Cerebellar cortex (tissue), 1 donor: ENCODE results near the gene PYURF.

Experiments used
- DNase-seq: peaks from one replicate; pipeline ENCODE4 v3.0.0-alpha.2; 2015; ENCODE audit warnings: low spot score

PYURF gene

DNA sequence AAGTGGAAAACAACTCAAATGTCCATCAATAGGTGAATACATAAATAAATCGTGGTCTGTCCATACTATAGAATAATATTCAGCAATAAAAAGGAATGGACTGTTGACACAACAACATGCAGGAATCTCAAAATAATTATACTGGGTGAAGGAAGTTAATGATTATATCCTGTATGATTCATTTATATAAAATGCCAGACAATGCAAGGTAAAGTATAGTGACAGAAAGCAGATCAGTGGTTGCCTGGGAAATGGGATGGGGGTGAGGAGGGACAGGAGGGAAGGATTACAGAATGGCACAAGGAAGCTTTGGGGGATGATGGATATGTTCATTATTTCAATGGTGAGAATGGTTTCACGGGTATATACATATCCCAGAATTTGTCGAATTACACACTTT, 12.3 kb downstream of the PYURF start:
- no peak for DNase-seq

DNA sequence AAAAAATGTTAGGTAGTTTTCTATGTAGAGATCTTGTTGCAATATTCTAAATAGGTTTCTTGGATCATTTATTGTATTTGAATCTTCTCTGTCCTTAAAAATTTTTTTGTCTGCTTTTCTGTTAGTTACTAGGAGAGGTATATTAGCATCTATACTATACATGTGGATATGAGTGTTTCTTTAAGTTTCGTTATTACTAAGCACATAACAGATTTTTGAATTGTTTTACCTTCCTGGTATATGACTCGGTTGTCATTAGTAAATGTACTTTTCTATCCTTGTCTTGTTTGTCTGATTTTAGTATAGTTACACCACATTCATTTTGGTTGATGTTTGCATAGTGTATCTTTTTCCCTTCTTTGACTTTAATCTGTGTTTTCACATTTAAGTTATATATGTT, 20.2 kb downstream of the PYURF start:
- no peak for DNase-seq

DNA sequence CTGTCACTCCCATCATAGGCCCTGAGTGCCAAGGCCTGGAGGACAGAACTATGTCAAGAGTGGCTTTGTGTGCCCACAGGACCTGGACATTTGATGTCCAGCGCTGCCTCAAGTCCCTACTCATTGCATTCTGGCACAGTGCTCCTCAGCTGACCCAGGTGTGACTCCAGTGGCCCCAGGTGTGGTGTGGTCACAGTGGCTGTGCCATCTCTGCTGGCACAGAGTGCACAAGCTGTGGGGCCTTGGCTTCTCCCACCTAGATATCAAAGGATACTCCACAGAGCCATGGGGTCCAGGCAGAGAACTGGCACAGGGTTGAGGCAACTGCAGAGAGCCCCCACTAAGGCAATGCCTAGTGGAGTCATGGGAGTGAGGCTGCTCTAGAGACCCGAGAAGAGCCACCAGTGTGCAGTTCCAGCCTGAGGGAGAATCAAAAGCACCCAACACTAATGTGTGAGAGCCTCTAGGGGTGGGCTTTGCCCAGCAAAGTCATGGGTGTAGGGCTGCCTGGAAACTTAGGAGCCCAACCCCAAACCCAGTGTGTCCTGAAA, 25.6 kb downstream of the PYURF start:
- no peak for DNase-seq

DNA sequence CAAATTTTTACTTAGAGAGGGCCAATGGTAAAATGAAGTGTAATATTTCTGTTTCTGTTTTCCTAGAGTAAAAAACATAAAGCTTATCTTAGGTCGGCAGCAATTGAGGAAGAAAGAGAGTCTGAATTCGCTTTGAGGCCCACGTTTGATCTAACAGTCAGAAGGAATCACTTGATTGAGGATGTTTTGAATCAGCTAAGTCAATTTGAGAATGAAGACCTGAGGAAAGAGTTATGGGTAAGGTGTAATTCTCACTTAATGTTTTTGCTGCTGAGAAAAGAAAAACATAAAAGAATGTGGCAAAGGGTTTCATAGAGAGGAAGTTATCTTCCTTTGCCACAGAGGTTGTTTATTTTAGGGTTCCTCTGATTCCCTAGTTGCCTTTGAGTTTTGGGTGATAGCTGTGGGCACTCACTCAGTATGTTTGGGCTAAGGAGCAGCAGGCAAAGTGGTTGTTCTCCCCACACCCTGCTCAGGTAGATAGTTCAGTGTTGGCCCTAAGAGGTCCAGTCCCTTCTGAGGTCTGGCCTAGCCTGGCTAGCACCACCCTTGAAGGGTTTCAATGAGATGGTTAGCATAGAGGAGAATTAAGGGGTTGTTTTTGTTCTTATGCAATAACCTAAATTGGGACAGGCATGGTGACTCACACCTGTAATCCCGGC, 34.3 kb downstream of the PYURF start:
- DNase-seq = no peak

DNA sequence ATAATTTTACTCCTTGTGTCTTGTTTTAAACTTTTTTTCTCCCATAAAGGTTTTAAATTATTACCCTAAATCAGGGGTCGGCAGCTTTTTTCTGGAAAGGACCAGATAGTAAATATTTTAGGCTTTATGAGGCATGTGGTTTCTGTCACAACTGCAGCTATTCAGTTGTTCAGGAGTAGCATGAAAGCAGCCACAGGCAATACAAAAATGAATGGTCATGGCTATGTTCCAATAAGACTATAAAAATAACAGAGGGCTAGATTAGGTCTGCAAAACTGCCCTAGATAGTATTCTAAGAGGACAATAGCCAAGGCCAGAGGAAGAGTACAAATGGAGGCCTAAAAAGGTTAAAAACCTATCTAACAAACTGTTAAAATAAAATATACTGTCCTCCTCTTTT, 42.0 kb downstream of the PYURF start:
- DNase-seq = no peak

DNA sequence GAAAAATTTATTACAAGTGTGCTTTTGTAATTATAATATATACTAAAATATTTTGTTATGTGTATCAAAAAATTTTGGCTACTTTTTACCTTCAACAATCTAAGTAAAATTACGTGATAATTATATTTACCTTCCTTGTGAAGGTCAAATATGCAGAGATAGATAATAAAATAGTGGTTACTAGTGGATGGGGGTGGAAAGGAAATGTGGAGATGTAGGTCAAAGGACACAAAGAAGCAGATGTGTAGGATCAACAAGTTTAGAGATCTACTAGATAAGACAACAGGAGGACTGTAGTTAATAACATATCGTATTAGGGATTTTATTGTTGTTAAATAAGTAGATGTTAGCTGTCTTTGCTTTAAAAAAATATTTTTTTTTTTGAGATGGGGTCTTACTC, 45.3 kb downstream of the PYURF start:
- DNase-seq = no peak

DNA sequence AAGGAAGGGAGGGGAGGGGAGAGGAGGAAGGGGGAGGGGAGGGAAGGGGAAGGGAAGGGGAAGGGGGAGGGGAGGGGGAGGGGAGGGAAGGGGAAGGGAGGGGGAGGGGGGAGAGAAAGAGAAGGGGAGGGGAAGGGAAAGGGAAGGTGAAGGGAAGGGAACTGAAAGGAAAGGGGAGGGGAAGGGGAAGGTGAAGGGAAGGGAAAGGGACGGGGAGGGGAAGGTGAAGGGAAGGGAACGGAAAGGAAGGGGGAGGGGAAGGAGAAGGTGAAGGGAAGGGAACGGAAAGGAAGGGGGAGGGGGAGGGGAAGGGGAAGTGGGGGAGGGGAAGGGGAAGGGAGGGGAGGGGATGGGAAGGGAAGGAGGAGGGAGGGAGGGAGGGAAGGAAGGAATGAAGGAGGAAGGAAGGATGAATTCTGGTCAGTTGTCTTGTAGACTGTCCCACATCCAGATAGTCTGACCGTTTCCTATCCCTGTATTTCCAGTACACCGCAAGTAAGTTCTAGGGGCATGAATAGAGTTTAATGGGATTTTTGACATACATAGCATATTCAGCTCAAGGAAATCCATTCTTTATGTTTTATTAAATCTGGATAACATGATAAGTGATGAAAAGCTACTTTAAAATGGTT, 46.2 kb downstream of the PYURF start:
- no peak for DNase-seq
